ENCODE results near the gene EYA4. TPM values are rescaled to one million over a fixed set of nuclear protein-coding genes. Genes with fewer than 3 reads are reported as not detected.
A peak's percentile ranks its signal among the peaks of the same experiment; 100 is the strongest.
"Not testable (repeated sequence)": the region's sequence is repeated elsewhere in the genome, so short reads cannot be mapped to it uniquely, and the experiment has no call there.

The EYA4 gene
- total RNA-seq, 1 experiment from 2014 or later: 6.1 TPM

DNA sequence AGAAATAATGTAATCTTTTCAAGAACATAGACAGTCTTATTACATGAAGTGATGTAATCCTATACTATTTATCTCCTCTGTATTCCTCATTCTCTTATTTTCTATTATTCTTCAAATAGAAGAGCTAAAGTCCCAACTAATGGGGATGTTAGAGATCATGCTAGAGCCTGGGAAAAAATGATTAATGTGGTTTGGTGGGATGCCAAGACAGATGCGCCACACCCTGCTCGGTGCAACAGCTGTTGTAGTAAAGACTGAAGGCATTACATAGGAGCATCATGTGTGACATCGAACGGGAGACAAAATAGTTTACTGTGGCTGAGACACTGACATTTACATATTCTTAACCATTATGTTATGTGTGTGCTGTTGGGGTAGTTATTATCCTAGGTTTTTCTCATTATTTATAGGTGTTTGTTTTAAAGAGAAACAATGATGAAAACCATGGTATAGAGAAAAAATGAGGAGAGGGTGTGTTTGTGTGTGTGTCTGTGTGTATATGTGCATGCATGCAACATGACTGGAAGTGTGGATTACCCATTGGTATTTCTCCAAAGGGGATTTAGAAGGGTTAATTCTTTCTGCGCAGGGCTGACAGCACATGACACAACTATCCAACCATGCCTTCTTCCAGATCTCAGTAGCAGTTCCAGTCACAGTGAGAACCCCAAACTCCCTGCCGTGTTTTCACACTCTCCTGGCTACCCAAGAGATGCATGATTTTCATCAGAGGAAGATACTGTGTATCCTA lies 155.3 kb downstream of the EYA4 start:
- Histone ChIP-seq H3K9me3 (no peaks in the 10 kb centered on the region), H3K4me3 (no peak overlapping the region), H3K36me3 (no peaks in the 10 kb centered on the region; the same call in 1 of the 2 replicates), H3K27me3 (no peaks in the 10 kb centered on the region)
- peak; percentile 57 for DNase-seq

DNA sequence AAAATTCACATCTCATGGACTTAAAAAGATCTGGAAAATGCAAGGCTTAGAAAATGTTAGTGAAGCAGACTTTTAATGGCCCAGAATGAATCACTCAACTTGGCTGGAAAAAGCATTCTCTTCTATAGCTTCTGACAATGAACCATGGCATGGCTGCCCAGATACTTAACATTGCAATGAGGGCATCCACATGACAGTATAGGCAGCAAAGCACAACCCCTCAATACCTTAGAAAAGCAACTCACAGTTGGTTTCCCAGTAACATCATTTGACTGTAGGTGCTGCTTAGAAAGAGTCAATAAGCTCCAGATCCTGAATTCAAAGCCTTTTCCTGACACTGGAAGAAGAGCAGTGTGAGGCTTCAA lies 155.8 kb downstream of the EYA4 start:
- DNase-seq: peak; percentile 63
- Histone ChIP-seq H3K4me3 (no peak overlapping the region), H3K9me3 (no peaks in the 10 kb centered on the region), H3K36me3 (no peaks in the 10 kb centered on the region; the same call in 1 of the 2 replicates), H3K27me3 (no peaks in the 10 kb centered on the region)

DNA sequence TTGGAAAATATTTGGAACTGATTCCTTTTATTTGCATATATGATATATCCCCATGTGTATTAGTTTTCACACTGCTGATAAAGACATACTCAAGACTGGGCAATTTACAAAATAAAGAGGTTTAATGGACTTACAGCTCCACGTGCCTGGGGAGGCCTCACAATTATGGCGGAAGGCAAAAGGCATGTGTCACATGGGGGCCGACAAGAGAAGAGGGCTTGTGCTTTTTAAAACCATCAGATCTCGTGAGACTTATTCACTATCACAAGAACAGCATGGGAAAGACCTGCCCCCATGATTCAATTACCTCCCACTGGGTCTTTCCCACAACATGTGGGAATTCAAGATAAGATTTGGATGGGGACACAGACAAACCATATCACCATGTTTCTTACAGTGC lies 156.4 kb downstream of the EYA4 start:
- H3K36me3 ChIP-seq, H3K27me3 ChIP-seq, H3K9me3 ChIP-seq, H3K4me3 ChIP-seq, DNase-seq: not testable (repeated sequence)

DNA sequence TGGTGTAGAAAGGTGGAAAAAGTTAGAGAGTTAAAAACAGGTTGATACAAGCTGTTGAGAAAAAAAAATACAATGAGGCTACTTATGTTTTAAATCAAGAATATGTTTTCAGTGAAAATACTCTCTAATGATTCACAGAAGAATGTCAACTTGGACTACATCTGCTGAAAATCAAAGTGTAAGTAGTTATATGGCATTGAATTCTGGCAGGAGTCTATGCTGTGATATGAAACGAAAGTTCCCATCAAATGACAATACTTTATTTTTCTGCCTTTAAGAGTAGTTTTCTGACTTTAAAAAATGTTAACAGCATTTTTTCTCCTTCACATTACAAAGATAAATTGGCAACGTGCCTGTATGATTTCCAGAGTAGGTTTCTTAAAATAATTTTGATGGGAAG lies 158.3 kb downstream of the EYA4 start:
- DNase-seq: no peak

DNA sequence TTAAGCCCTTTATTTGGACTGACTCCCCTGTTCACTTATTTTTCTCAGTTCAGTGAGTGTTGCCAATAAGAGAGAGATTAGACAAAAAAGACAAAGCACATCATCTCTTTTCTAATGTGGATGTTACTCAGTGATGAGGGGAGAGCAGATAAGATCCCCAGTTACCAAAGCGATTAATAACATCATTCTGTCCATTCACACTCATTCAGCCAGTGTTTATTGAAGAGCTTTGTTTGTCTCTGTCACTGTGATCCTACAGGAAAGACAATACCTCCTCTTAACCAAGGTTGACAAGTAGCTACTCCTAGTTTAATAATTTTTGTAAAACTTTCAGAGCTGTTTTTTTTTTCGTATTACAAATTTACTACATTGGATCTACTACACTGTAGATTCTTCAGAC lies 163.0 kb downstream of the EYA4 start:
- Histone ChIP-seq H3K9me3 (no peaks in the 10 kb centered on the region), H3K36me3 (no peaks in the 10 kb centered on the region; the same call in 1 of the 2 replicates), H3K27me3 (no peaks in the 10 kb centered on the region), H3K4me3 (no peak overlapping the region)
- no peak for DNase-seq

More for the DNA sequence above, 158.3 kb downstream of the EYA4 start:
- H3K36me3 ChIP-seq: no peaks in the 10 kb centered on the region; the same call in 1 of the 2 replicates
- H3K4me3 ChIP-seq: no peak overlapping the region
- H3K9me3 ChIP-seq: no peaks in the 10 kb centered on the region
- H3K27me3 ChIP-seq: no peaks in the 10 kb centered on the region

DNA sequence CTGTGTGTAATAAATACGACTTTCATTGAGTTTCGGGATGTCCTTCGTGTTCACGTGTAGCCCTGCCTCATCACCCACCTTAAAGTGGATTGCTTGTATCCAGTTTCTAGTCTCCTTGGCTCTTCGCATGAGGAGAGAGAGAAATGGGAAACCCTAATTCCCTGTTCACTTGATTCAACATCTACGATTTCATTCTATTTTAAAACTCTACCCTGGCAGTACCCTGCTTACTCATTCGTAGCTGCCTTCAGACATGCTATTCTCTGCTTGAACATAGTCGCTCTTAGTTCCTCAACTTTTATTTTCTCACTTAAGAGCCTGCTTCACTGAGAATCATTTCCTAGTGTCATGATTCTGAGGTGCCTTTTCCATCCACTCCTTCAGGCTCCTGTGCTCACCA lies 163.6 kb downstream of the EYA4 start:
- no peaks in the 10 kb centered on the region; the same call in 1 of the 2 replicates for H3K36me3 ChIP-seq
- H3K27me3 ChIP-seq: no peaks in the 10 kb centered on the region
- DNase-seq: no peak
- H3K9me3 ChIP-seq: no peaks in the 10 kb centered on the region
- H3K4me3 ChIP-seq: no peak overlapping the region

DNA sequence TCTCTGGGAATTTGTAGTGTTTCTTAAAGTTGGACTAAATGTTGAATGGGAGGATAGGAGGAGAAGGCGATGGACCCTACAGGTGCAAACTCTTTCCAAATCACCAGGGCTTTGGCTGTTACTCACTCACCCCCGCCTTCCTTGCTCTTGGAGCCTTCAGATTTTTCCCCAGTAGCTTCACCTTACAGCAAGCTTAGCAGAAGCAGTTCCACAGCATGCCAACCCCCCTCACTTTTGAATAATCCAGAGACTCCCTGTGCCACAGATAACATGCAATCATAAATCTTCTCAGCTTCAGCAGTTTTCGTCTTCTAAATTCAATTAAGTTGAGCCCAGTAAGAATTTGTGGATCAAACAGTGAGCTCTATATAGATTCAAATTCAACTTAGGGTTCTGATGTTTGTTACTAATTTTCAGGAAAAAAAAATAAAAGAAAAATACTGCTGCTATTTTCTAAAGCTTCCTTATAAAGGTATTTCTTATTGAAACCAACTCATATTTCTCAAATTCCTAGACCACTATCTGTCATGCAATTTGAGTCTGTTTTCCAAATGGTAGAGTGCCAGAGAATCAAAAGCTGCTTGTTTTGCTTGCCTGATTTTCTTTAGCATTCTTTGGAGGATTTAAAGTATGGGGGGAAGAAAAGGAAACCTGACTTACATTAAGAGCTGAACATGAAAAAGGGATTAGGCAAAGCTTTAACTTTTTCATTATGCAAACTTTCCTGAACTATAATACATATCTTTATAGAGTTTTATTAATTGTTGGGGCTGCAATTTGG lies 166.4 kb downstream of the EYA4 start:
- no peaks in the 10 kb centered on the region for H3K27me3 ChIP-seq
- DNase-seq: no peak
- no peaks in the 10 kb centered on the region for H3K36me3 ChIP-seq
- no peak overlapping the region for H3K4me3 ChIP-seq
- no peaks in the 10 kb centered on the region for H3K9me3 ChIP-seq

DNA sequence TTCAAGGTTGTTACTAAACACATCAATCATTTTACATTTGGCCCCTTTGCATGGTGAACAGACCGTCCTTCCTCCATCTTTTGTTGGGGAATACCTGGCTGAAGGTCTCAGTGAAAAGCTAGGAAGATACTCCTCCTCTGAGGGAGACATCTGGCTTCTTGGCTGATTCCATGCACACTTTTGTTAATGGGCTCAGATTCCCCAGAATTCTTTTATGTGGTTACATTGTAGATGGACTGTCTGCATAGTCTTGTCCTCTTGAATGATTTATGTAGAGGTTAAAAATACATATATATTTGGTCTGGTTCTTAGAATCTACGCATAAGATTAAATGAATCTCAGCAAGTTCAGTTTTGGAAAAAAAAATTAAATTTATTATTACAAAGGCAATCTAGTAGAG lies 167.0 kb downstream of the EYA4 start:
- no peak for DNase-seq
- Histone ChIP-seq H3K9me3 (no peaks in the 10 kb centered on the region), H3K4me3 (no peak overlapping the region), H3K27me3 (no peaks in the 10 kb centered on the region), H3K36me3 (no peaks in the 10 kb centered on the region)

DNA sequence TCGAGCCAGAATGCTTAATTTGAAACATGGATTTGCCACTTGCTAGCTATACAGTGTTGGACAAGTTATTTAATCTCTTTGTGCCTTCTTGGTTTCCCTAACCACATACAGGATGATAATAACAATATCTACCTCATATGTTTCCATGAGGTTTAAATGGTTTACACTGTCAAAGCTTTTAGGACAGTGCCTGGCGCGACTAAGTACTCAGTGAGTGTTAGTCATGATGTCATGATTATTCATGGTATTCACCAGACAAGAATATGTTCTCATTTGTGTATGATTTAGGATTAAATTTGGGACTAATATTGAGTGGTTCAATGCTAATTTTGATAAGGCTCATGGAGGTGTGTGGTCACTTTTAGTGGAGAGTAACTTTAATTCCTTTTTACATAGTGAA lies 167.4 kb downstream of the EYA4 start:
- Histone ChIP-seq H3K36me3 (no peaks in the 10 kb centered on the region), H3K9me3 (no peaks in the 10 kb centered on the region), H3K27me3 (no peaks in the 10 kb centered on the region), H3K4me3 (no peak overlapping the region)
- DNase-seq: peak; percentile 11

DNA sequence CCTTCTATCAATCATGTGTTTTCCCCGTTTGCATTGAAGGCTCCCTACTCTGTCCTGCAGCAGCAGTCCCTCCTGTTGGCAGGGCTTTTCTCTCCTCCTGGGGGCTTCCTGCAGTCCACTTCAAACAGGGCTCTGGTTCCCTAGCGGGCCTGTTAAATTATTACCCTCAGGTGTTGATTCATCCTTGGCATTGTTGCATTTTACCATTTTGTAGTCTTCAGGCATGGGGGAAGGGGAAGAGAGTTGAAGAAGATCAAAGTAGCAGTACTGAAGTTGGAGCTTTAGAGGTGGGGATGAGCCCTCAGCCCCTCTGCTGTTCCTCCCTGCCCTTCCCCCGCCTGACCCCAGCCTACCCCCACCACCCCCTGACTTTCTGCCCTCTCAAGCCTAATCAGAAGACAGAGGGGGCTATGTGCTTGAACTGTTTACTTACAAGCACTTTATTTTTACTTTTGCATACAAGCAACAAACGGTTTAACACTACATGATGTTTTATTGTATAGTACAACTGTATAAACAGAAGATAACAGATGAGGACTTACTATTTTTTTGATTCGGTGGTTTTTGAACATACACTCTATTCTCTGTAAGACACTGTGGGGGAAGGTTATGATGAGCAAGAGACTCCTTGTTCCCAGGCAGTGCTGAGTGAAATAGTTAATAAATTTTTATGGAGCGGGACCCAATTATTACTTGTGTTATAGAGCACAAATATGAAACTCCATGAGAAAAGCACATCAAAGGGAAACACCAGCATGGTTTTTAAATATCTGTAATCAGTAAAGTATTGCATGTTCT lies 169.7 kb downstream of the EYA4 start:
- Histone ChIP-seq H3K4me3 (no peak overlapping the region), H3K9me3 (no peaks in the 10 kb centered on the region), H3K27me3 (no peaks in the 10 kb centered on the region), H3K36me3 (no peaks in the 10 kb centered on the region)
- no peak for DNase-seq

DNA sequence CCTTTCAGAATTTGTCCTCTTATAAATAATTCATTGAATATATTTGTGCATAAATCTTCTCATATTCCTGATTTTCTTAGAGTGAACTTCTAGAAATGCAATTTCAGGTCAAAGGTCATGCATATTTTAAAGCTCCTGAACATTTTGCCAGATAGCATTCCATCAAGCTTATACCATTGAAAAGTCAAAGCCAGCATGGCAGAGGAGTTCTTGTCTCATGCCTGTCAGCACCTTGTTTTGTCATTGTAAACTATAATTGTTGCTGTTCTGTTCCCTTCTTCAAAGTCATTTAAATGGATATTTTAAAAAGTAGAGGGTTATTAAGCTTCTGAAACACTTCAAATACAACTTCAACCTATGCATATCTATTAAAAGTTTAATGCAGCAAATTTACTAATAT lies 170.6 kb downstream of the EYA4 start:
- no peaks in the 10 kb centered on the region for H3K9me3 ChIP-seq
- H3K27me3 ChIP-seq: no peaks in the 10 kb centered on the region
- DNase-seq: no peak
- H3K36me3 ChIP-seq: no peaks in the 10 kb centered on the region
- H3K4me3 ChIP-seq: no peak overlapping the region

DNA sequence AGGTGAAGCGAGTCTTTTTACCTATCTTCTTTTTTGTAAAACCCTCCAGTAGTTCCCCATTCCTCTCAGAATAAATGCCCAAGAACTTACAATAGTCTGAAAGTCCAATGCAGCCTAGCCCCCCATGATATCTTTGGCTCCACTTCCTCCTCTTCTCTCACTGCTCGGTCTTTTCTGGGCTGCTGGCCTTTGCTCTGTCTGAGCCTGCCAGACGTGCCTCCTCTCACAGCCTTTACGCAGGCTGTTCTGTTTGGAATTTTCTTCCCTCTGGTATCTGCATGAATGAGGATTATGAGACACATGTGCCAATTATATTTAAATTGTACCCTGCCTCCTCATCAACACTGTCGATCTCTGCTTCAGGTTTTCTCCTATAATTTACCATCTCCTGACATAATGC lies 174.1 kb downstream of the EYA4 start:
- no peak for DNase-seq
- no peaks in the 10 kb centered on the region for H3K36me3 ChIP-seq
- no peak overlapping the region for H3K4me3 ChIP-seq
- no peaks in the 10 kb centered on the region for H3K9me3 ChIP-seq
- H3K27me3 ChIP-seq: no peaks in the 10 kb centered on the region

DNA sequence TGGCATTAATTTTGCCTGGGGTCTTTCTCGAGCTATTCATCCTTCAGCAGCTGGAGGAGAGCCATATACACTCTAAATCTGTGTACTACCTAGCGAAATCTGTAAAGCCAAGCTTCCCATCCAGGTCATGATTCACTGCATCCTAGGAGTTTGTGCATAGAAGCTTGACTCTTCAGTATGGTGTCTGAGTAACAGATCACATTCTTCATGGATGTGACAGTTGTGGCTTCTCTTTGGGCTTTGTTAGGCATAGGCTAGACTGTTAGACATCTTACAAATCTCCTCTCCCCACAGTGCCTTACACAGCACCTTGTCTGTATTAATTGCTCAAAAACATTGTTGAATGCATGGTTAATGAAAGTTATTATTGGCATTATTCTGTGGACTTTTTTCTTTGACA lies 177.0 kb downstream of the EYA4 start:
- no peak for DNase-seq
- Histone ChIP-seq H3K27me3 (no peaks in the 10 kb centered on the region), H3K4me3 (no peak overlapping the region), H3K9me3 (no peaks in the 10 kb centered on the region), H3K36me3 (no peaks in the 10 kb centered on the region)

DNA sequence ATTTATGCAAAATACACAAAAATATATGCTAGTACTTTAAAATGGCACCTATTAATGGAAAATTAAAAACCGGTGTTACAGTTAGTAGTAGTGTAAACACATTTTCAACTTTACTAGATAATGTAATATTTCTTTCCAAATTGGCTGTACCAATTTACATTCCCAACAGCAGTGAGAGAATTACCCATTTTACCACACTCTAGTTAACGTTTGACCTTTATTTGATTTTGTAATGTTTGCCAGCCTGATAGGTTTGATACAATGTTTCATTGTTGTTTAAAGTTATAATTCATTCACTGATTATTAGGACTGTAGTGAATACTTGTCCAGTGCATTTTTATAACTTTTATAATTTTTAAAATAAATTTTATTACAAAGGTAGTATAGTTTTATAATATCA lies 182.1 kb downstream of the EYA4 start:
- Histone ChIP-seq H3K4me3 (no peak overlapping the region), H3K27me3 (no peaks in the 10 kb centered on the region)

DNA sequence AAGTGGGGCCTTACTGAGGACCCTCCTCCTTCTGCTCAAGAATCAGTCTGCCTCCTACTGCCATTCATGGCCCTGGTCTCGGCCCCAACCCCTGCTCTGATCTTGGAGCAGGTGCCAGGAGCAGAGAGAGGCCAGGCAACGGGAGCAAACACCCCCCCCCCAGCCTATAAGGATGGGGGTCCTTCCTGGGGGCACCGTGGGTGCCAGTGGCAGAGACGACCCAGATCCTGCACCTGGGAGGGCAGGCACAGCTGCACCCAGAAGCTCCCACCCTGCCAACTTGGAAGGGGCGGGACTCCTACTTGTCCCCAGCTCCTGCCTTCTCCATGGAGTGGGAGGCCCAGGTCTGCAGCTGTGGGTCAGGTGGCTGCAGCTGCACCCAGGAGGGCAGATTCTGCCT lies 183.2 kb downstream of the EYA4 start:
- Histone ChIP-seq H3K36me3 (no peaks in the 10 kb centered on the region), H3K4me3 (no peak overlapping the region), H3K27me3 (no peaks in the 10 kb centered on the region), H3K9me3 (no peaks in the 10 kb centered on the region)
- no peak for DNase-seq

More for the DNA sequence above, 182.1 kb downstream of the EYA4 start:
- Histone ChIP-seq H3K36me3 (no peaks in the 10 kb centered on the region), H3K9me3 (no peaks in the 10 kb centered on the region)
- no peak for DNase-seq

DNA sequence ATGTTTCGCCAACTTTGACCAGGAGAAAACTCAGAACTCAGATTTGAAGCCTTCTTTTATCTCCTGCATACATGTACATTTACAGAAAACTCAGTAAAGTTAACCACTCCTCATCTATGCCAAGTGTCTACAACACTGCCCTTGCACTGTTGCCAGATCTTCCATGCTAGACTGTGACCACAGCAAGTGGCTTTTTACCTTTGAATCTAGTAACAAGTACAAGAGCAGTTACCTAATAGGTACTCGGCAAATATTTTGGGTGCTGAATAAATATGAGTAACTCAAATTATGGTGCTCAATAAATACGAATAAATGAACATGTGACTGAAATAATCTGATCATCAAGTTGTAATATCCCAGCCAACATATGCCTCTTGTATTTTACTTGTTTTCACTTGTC lies 184.9 kb downstream of the EYA4 start:
- Histone ChIP-seq H3K27me3 (no peaks in the 10 kb centered on the region), H3K4me3 (no peak overlapping the region), H3K36me3 (no peaks in the 10 kb centered on the region), H3K9me3 (no peaks in the 10 kb centered on the region)
- DNase-seq: no peak

DNA sequence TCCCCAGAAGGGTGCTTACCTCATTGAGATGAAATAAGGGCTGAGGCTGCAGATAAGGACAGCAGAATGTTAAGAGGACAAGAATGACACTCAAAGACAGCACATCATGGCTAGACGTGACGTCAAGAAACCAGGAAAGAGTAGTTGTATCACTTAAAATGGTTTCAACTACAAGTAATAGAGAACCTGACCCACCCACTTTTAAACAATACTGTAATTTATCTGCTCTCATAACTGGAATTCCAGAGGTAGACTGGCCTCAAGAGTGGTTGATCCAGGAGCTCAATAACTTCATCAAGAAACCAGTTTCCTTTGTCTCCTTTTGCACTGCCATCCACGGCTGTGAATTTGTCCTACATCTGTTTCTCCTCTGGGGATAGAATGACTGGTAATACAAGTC lies 187.1 kb downstream of the EYA4 start:
- H3K4me3 ChIP-seq: no peak overlapping the region
- no peaks in the 10 kb centered on the region for H3K27me3 ChIP-seq
- no peaks in the 10 kb centered on the region for H3K36me3 ChIP-seq
- H3K9me3 ChIP-seq: no peaks in the 10 kb centered on the region
- no peak for DNase-seq
